Fibroblast of upper back skin (primary cell): ENCODE data around the gene BRD4.
A peak's percentile ranks its signal among the peaks of the same experiment; 100 is the strongest.

Experiments used
- DNase-seq: peaks from one replicate; pipeline ENCODE4 v3.0.0-alpha.2; 2013

BRD4 gene

GRCh38 chr19:15264061-15264932 is 68.0 kb downstream of the BRD4 start:
- DNase-seq = peak; percentile 60

- no peak for DNase-seq
Measured at GRCh38 chr19:15263361-15263985, 68.9 kb downstream of the BRD4 start.

GRCh38 chr19:15262011-15262410 is 70.3 kb downstream of the BRD4 start:
- no peak for DNase-seq

- DNase-seq = no peak
Measured at GRCh38 chr19:15260939-15261338, 71.4 kb downstream of the BRD4 start.

GRCh38 chr19:15259907-15260306 is 72.4 kb downstream of the BRD4 start:
- no peak for DNase-seq

GRCh38 chr19:15257782-15258181 is 74.6 kb downstream of the BRD4 start:
- no peak for DNase-seq

- DNase-seq = no peak
Measured at GRCh38 chr19:15256708-15257331, 75.5 kb downstream of the BRD4 start.

- no peak for DNase-seq
Measured at GRCh38 chr19:15255359-15255990, 76.9 kb downstream of the BRD4 start.

- no peak for DNase-seq
Measured at GRCh38 chr19:15254547-15254946, 77.8 kb downstream of the BRD4 start.

GRCh38 chr19:15253513-15253912 is 78.8 kb downstream of the BRD4 start:
- no peak for DNase-seq

- DNase-seq = no peak
Measured at GRCh38 chr19:15253061-15253460, 79.3 kb downstream of the BRD4 start.

- peak; percentile 17 for DNase-seq
Measured at GRCh38 chr19:15252398-15253018, 79.8 kb downstream of the BRD4 start.

GRCh38 chr19:15251749-15252397 is 80.5 kb downstream of the BRD4 start:
- peak; percentile 94 for DNase-seq

- peak; percentile 80 for DNase-seq
Measured at GRCh38 chr19:15251010-15251748, 81.2 kb downstream of the BRD4 start.

- no peak for DNase-seq
Measured at GRCh38 chr19:15250640-15250993, 81.7 kb downstream of the BRD4 start.

GRCh38 chr19:15249972-15250639 is 82.2 kb downstream of the BRD4 start:
- peak; percentile 86 for DNase-seq

GRCh38 chr19:15249528-15249874 is 82.8 kb downstream of the BRD4 start:
- DNase-seq = no peak

GRCh38 chr19:15248648-15249527 is 83.5 kb downstream of the BRD4 start:
- DNase-seq = peak; percentile 91

GRCh38 chr19:15248106-15248505 is 84.2 kb downstream of the BRD4 start:
- no peak for DNase-seq
